GM06990 (cell line): ENCODE results near the gene FAAP100.

Source experiments
- DNase-seq: peaks from one replicate; pipeline ENCODE4 v3.0.0-alpha.2; 2011; ENCODE audit not compliant: insufficient read length; ENCODE audit errors: extremely low read depth
- H3K27me3 ChIP-seq: replicated peaks from 2 replicates; pipeline ENCODE4 v1.6.0; 2011; ENCODE audit warnings: low read length; ENCODE audit not compliant: control insufficient read depth, insufficient read depth
- H3K36me3 ChIP-seq: 2 replicates; pipeline ENCODE4 v1.5.1; 2011; ENCODE audit warnings: low read length; ENCODE audit not compliant: control insufficient read depth, insufficient read depth
- H3K4me3 ChIP-seq: replicated peaks from 2 replicates; pipeline ENCODE4 v1.5.1; 2011; ENCODE audit warnings: low read depth, mild to moderate bottlenecking, control low read depth, low read length
- CTCF ChIP-seq: IDR thresholded peaks from 2 replicates; pipeline ENCODE4 v1.5.1; 2011; ENCODE audit warnings: low read length, control low read depth, mild to moderate bottlenecking, inconsistent platforms; ENCODE audit not compliant: insufficient read depth, poor library complexity, severe bottlenecking

The FAAP100 gene

GRCh38 chr17:81541123-81541522, 11.0 kb downstream of the FAAP100 start:
- Histone ChIP-seq H3K4me3 (no peak overlapping the region), H3K27me3 (no peaks in the 10 kb centered on the region), H3K36me3 (peaks cover 27% of the 10 kb centered on the region)
- no peak for TF ChIP-seq CTCF
- DNase-seq: peak; percentile 9

GRCh38 chr17:81540676-81541027, 11.5 kb downstream of the FAAP100 start:
- no peak for TF ChIP-seq CTCF
- H3K36me3 ChIP-seq: peaks cover 23% of the 10 kb centered on the region
- H3K4me3 ChIP-seq: no peak overlapping the region
- peak; percentile 7 for DNase-seq
- no peaks in the 10 kb centered on the region for H3K27me3 ChIP-seq

- DNase-seq: peak; percentile 18
- H3K36me3 ChIP-seq: peaks cover 21% of the 10 kb centered on the region
- TF ChIP-seq CTCF: no peak
These were observed 12.0 kb downstream of the FAAP100 start for GRCh38 chr17:81539961-81540675.

GRCh38 chr17:81539571-81539900, 12.6 kb downstream of the FAAP100 start:
- Histone ChIP-seq H3K36me3 (peaks cover 21% of the 10 kb centered on the region), H3K27me3 (no peaks in the 10 kb centered on the region), H3K4me3 (no peak overlapping the region)
- DNase-seq: peak; percentile 4
- TF ChIP-seq CTCF: no peak

More at GRCh38 chr17:81539961-81540675, 12.0 kb downstream of the FAAP100 start:
- no peak overlapping the region for H3K4me3 ChIP-seq
- H3K27me3 ChIP-seq: no peaks in the 10 kb centered on the region

- TF ChIP-seq CTCF: no peak
- H3K27me3 ChIP-seq: no peaks in the 10 kb centered on the region
- peaks cover 17% of the 10 kb centered on the region for H3K36me3 ChIP-seq
- H3K4me3 ChIP-seq: no peak overlapping the region
- DNase-seq: no peak
These were observed 13.2 kb downstream of the FAAP100 start for GRCh38 chr17:81538651-81539570.
